Body of pancreas (tissue), 4 donors: Measurements from ENCODE around the gene SERINC3.

ENCODE experiments used
- POLR2A ChIP-seq, 3 donors: fragments of 450-650 bp; IDR thresholded peaks; one replicate each; pipeline ENCODE4 v1.6.1; 2016; ENCODE audit warnings: antibody characterized with exemption in 3 of 3, mild to moderate bottlenecking in 2 of 3
- TF ChIP-seq, protein P1 (sequence below), 7 experiments: fragments of 450-650 bp in 4 of 7; fragments of 200-600 bp in 3 of 7; sonication (generic) in 3 of 7; IDR thresholded peaks; one replicate each; pipeline ENCODE4 v1.5.1; 2016 to 2019; ENCODE audit warnings: antibody characterized with exemption in 7 of 7

DNA sequence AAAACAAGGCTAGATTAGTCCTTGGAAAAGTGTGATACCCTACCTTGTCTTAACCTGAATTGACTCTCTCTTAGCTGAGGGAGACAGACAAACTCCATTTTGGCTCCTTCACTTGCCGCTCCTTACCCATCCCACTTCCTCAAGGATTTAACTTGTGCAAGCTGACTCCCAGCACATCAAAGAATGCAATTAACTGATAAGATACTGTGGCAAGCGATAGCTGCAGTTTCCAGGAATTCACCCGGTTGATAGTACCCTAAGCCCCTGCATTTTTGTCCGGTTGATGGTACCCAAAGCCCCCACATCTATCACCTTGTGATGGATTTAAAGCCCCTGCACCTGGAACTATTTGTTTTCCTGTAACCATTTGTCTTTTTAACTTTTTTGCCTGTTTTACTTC is 1.9 kb upstream of the SERINC3 start:
- TF ChIP-seq, protein P1, sequence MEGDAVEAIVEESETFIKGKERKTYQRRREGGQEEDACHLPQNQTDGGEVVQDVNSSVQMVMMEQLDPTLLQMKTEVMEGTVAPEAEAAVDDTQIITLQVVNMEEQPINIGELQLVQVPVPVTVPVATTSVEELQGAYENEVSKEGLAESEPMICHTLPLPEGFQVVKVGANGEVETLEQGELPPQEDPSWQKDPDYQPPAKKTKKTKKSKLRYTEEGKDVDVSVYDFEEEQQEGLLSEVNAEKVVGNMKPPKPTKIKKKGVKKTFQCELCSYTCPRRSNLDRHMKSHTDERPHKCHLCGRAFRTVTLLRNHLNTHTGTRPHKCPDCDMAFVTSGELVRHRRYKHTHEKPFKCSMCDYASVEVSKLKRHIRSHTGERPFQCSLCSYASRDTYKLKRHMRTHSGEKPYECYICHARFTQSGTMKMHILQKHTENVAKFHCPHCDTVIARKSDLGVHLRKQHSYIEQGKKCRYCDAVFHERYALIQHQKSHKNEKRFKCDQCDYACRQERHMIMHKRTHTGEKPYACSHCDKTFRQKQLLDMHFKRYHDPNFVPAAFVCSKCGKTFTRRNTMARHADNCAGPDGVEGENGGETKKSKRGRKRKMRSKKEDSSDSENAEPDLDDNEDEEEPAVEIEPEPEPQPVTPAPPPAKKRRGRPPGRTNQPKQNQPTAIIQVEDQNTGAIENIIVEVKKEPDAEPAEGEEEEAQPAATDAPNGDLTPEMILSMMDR (IDR thresholded peaks at IDR 0.05): no peak
- TF ChIP-seq POLR2A (IDR thresholded peaks at IDR 0.05): no peak
